GM19193 (cell line): ENCODE results near the gene NDE1.

ENCODE experiments used
- POLR2A ChIP-seq: IDR thresholded peaks from 4 replicates; pipeline ENCODE4 v1.6.1; 2011; ENCODE audit not compliant: insufficient read depth, insufficient read length; ENCODE audit errors: extremely low read depth

The NDE1 gene

GRCh38 chr16:15703029-15703736, 53.1 kb downstream of the NDE1 start:
- TF ChIP-seq POLR2A = no peak

- no peak for TF ChIP-seq POLR2A
Measured at GRCh38 chr16:15704545-15704987, 54.5 kb downstream of the NDE1 start.

DNA sequence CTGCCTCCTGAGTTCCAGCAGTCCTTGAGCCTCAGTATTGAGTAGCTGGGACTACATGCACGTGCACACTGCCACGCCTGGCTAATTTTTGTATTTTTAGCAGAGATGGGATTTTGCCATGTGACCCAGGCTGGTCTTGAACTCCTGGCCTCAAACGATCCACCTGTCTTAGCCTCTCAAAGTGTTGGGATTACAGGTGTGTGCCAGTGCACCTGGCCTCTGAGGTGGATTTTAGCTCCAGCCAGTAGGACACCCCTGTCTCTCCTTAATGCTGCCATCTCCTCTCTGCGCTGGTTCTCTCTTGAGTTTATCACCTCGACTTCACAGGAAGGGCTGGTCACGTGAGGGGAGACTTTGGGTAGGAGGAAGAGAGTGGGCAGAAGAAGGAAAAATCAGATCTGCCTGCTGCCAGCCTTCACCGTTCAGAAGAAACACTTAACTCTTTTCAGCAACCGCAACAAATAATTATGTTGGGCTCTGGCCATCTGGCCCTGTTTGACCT, 55.1 kb downstream of the NDE1 start:
- no peak for TF ChIP-seq POLR2A

- no peak for TF ChIP-seq POLR2A
Measured at GRCh38 chr16:15707332-15707731, 57.3 kb downstream of the NDE1 start.

DNA sequence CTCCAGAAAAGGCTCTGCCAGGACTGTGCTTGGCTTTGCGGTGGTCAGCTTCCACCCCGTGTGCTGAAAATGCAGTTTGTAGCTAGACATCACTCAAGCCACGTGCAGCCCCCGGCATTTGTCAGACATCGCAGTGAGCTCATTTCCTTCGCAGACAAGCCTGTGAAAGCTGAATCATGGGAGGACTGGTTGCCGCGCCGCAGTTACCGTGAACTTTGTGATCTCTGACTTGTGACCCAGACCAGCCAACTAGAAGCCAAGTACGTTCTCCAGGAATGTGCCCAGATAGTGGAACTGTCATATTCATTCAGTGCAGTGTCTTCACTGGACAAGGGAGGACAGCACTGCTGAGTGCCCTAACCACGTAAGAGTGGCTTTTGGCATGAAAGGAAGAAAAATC, 58.1 kb downstream of the NDE1 start:
- no peak for TF ChIP-seq POLR2A

GRCh38 chr16:15708997-15709396, 59.0 kb downstream of the NDE1 start:
- TF ChIP-seq POLR2A = no peak

DNA sequence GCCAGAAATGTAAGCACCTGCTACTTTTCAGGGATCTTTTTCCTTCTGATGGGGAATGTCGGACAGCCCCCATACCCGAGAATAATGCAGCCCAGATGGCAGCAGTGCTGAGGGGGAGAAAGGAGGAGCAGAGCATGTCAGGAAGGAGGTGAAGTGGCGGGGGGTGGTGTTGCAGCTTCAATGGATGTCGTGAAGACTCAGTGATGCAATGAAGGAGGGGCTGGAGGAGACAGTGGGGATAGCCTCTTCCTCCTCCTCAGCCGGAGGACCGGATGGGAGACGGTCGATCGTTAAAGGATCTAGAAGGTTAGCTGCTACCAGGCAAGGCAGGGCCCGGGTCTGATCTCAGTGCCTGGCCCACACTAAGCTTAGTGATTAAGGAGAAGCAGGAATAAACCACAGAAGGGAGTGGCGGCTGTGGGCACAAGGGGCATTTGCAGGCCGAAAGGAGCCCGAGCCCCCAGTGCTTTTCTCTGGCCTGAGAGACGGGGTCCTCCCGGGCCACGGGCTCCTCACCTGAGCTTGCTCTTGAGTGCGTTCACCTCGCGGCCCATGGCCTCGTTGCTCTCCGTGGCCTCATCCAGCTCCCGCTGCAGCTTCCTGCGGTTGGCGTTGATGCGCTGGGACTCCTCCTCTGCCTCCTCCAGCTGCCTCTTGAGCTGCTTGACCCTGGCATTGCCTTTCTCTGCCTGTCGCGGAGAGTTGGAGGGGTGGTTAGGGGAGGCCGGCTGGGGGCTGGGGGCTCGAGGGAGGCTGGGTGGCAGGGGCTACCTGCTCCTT, 64.5 kb downstream of the NDE1 start:
- no peak for TF ChIP-seq POLR2A

GRCh38 chr16:15715221-15715620, 65.2 kb downstream of the NDE1 start:
- TF ChIP-seq POLR2A = no peak

- no peak for TF ChIP-seq POLR2A
Measured at GRCh38 chr16:15716694-15717447, 66.8 kb downstream of the NDE1 start.

DNA sequence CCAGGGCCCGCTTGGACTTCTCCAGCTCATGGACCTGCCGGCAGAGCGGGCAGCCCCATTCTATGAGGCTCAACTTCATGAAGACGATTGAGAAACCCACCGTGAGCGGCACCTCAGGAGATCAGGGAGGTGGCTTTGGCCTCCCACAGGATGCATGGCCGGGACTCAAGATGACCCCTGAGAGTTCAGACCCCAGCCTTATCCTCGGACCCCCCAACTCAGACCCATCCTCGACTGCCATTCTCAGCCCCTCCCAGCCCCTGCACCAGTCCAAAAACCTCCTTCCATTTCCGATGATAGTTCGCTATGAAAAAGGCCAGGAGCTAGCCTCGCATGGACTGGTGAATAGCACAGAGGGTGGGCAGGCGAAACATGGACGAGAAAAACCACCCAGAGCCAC, 71.0 kb downstream of the NDE1 start:
- no peak for TF ChIP-seq POLR2A

DNA sequence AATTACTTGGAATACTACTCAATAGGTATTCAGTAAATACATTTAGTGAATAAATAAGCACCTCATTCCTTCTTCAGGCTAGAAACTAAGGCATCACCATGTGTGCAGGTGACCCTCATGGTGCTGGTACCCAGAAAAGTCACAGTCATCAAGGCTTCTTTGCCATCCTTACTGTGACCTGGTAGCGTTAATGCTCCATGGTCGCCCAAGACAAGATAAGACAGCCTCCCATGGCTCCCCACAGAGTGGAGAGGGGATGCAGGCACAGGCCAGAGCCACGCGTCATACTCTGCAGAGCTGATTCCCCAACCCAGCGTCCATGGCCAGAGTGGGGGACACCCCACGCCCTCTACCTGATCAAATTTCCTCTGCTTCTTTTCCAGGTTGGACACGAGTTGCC, 73.8 kb downstream of the NDE1 start:
- no peak for TF ChIP-seq POLR2A

GRCh38 chr16:15725641-15726240, 75.7 kb downstream of the NDE1 start:
- no peak for TF ChIP-seq POLR2A

- TF ChIP-seq POLR2A = no peak
Measured at GRCh38 chr16:15726715-15727114, 76.7 kb downstream of the NDE1 start.

DNA sequence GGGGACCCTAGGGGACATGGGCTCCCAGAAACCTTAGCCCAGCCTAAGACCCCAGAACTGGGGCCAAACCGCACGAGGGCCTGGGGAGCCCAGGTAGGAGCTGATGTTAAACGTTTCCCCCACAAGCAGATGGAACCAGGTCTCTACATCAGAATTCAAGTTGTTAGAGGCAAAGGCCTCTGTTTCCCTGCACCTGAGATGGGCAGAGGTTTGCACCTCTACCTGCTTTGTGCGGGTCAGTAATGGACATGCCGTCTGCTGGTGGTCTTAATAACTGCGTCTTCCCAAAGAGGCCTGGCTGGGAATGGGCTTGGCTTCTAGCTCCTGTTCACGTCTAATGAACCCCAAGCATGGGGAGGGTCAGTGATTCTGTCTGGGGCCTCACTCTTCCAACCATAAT, 79.1 kb downstream of the NDE1 start:
- no peak for TF ChIP-seq POLR2A

DNA sequence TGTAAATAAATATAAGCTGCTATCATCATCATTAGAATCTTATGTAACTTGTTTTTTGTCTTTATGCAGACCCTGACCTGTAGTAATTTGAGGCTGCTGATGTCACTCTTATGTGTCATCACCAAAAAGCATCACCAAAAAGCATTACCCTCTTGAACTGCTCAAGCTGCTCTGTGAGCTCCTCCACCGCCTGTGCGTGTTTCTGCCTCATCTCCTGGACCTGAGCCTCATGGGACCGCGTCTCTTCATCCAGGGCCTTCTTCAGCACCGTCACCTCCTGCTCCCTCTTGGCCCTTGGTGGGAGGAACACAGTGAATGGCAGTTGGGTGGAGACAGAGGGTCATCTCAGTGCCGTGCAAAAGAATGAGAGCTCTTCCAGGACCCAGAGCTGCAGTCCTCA, 82.4 kb downstream of the NDE1 start:
- no peak for TF ChIP-seq POLR2A
